Measurements from ENCODE around the gene INTS15. TPM values are rescaled to one million over a fixed set of nuclear protein-coding genes. Genes with fewer than 3 reads are reported as not detected.

Gene INTS15
- total RNA-seq, 2 experiments from 2014 or later: 39.3 to 41.8 TPM

DNA sequence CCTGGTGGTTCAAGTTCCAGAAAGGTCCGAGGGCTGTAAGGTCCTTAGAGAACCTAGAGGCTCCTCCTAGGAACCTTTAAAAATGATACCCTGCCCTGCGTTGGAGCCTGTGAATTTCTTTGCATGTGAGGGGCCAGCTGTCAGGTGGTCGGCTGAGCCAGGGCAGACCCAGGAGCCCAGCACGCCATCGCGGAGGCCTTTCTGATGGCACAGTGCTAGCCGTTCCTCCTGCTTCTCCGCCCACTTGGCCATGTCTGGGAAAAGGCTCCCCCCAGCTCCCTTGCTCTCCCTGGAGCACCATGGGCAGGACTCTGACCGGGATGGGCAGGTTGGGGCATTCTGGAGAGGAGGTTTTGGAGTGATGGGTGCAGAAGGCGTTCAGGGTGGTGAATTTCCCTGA, 54.9 kb downstream of the INTS15 start:
- peaks cover 13% of the 10 kb centered on the region for H3K4me1 Mint-ChIP-seq (ENCODE audit: low read depth)
- peaks cover 0 to 26% of the 10 kb centered on the region in 2 experiments for H3K9me3 ChIP-seq (ENCODE audit: control insufficient read depth in 1 of 2, insufficient read depth in 1 of 2, low read length in 2 of 2)
- H3K9me3 Mint-ChIP-seq: no peaks in the 10 kb centered on the region
- no peak overlapping the region for H3K27ac ChIP-seq (ENCODE audit: low read depth in 1 of 2, low read length in 2 of 2)
- H3K36me3 Mint-ChIP-seq (ENCODE audit: low read depth): peaks cover 82% of the 10 kb centered on the region
- no peak overlapping the region for H3K4me3 Mint-ChIP-seq
- no peaks in the 10 kb centered on the region for H3K27me3 Mint-ChIP-seq
- TF ChIP-seq, protein P1, sequence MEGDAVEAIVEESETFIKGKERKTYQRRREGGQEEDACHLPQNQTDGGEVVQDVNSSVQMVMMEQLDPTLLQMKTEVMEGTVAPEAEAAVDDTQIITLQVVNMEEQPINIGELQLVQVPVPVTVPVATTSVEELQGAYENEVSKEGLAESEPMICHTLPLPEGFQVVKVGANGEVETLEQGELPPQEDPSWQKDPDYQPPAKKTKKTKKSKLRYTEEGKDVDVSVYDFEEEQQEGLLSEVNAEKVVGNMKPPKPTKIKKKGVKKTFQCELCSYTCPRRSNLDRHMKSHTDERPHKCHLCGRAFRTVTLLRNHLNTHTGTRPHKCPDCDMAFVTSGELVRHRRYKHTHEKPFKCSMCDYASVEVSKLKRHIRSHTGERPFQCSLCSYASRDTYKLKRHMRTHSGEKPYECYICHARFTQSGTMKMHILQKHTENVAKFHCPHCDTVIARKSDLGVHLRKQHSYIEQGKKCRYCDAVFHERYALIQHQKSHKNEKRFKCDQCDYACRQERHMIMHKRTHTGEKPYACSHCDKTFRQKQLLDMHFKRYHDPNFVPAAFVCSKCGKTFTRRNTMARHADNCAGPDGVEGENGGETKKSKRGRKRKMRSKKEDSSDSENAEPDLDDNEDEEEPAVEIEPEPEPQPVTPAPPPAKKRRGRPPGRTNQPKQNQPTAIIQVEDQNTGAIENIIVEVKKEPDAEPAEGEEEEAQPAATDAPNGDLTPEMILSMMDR (IDR thresholded peaks at IDR 0.05): no peak
- peaks cover 67% of the 10 kb centered on the region for H3K36me3 ChIP-seq (ENCODE audit: insufficient read depth, low read length)
- H3K27ac Mint-ChIP-seq: no peak overlapping the region
- intact Hi-C loops (cut with DNase I, micrococcal nuclease): no loop called here
- no peak overlapping the region for H3K4me3 ChIP-seq (ENCODE audit: low read length)
- ATAC-seq (ENCODE audit: poor library complexity) (no peak), DNase-seq (no peak)
- H3K4me1 ChIP-seq (ENCODE audit: insufficient read depth, low read length): peaks cover 7% of the 10 kb centered on the region
- H3K27me3 ChIP-seq (ENCODE audit: control insufficient read depth in 1 of 2, insufficient read depth in 2 of 2, low read length in 2 of 2): no peaks in the 10 kb centered on the region
- POLR2A ChIA-PET: no interaction called here
- CTCF ChIA-PET: no interaction called here

DNA sequence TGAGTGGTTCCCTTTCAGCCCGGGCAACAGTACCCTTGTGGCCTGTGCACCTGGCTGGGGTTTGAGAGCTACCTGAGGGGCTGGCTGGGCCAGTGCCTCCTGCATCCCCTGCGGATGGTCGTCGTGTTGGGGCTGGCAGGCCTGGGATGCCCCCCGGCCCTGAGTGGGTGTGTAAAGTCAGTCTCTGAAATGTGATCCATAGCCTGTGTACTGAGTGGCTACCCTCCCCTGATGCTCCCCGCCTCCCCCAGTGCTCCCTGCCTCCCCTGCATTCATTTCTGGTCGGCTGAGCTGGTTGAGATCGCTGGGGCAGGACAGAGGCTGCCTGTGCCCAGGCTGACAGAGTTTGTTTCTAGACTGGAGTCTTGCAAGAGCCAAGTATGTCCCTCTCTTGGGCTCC, 56.6 kb downstream of the INTS15 start:
- DNase-seq (peak in 1 of 14 experiments; percentile 6), ATAC-seq (ENCODE audit: poor library complexity) (no peak)
- Mint-ChIP-seq H3K27me3 (no peaks in the 10 kb centered on the region), H3K36me3 (ENCODE audit: low read depth) (peaks cover 89% of the 10 kb centered on the region), H3K4me3 (no peak overlapping the region), H3K9me3 (no peaks in the 10 kb centered on the region), H3K4me1 (ENCODE audit: low read depth) (peaks cover 4% of the 10 kb centered on the region), H3K27ac (no peak overlapping the region)
- TF ChIP-seq, protein P1 (IDR thresholded peaks at IDR 0.05): no peak
- intact Hi-C loops (cut with DNase I, micrococcal nuclease): no loop called here
- CTCF ChIA-PET: no interaction called here
- POLR2A ChIA-PET: no interaction called here
- Histone ChIP-seq H3K27ac (ENCODE audit: low read depth in 1 of 2, low read length in 2 of 2) (no peak overlapping the region), H3K36me3 (ENCODE audit: insufficient read depth, low read length) (peaks cover 76% of the 10 kb centered on the region), H3K4me3 (ENCODE audit: low read length) (no peak overlapping the region), H3K4me1 (ENCODE audit: insufficient read depth, low read length) (no peaks in the 10 kb centered on the region), H3K27me3 (ENCODE audit: control insufficient read depth in 1 of 2, insufficient read depth in 2 of 2, low read length in 2 of 2) (no peaks in the 10 kb centered on the region), H3K9me3 (ENCODE audit: control insufficient read depth in 1 of 2, insufficient read depth in 1 of 2, low read length in 2 of 2) (peaks cover 0 to 43% of the 10 kb centered on the region in 2 experiments)

DNA sequence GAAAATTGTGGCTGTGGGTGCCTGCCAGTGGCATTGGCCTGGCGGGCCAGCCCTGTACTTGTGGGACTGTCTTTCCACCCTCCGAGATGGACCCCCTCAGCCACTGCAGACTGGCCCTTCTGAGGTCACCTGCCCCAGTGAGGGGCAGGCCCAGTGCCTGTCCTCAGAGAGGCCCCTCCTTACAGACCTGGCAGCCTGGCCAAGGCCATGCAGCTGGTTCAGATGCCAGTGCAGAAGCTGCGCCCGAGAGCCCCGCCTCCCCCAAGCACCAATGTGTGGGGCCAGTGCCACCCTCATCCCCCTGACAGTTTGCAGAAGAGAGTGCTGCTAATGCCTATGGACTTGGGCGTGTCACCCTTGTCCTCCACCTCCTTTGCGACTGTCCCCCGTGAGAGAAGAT, 57.3 kb downstream of the INTS15 start:
- no peaks in the 10 kb centered on the region for H3K9me3 Mint-ChIP-seq
- H3K36me3 Mint-ChIP-seq (ENCODE audit: low read depth): peaks cover 88% of the 10 kb centered on the region
- H3K36me3 ChIP-seq (ENCODE audit: insufficient read depth, low read length): peaks cover 76% of the 10 kb centered on the region
- H3K9me3 ChIP-seq (ENCODE audit: control insufficient read depth in 1 of 2, insufficient read depth in 1 of 2, low read length in 2 of 2): peaks cover 0 to 49% of the 10 kb centered on the region in 2 experiments
- H3K27ac Mint-ChIP-seq: no peak overlapping the region
- no peaks in the 10 kb centered on the region for H3K4me1 ChIP-seq (ENCODE audit: insufficient read depth, low read length)
- H3K27ac ChIP-seq (ENCODE audit: low read depth in 1 of 2, low read length in 2 of 2): peak overlapping the region in 1 of 2 donors; percentile 21
- H3K4me3 ChIP-seq (ENCODE audit: low read length): no peak overlapping the region
- intact Hi-C loops (cut with DNase I, micrococcal nuclease): no loop called here
- no peaks in the 10 kb centered on the region for H3K27me3 Mint-ChIP-seq
- TF ChIP-seq, protein P1 (IDR thresholded peaks at IDR 0.05): no peak
- peak in 2 of 14 experiments; percentile 0 to 9 for DNase-seq
- POLR2A ChIA-PET: no interaction called here
- H3K4me1 Mint-ChIP-seq (ENCODE audit: low read depth): no peaks in the 10 kb centered on the region
- CTCF ChIA-PET: no interaction called here
- H3K4me3 Mint-ChIP-seq: no peak overlapping the region
- no peak for ATAC-seq (ENCODE audit: poor library complexity)
- H3K27me3 ChIP-seq (ENCODE audit: control insufficient read depth in 1 of 2, insufficient read depth in 2 of 2, low read length in 2 of 2): no peaks in the 10 kb centered on the region

Data from CD4-positive, alpha-beta T cell (primary cell).